Ishikawa (cell line): ENCODE measurements around the gene COL23A1.

Source experiments
- REST ChIP-seq: IDR thresholded peaks from 2 replicates; pipeline ENCODE4 v1.6.1; 2012; ENCODE audit warnings: low read depth, mild to moderate bottlenecking
- USF1 ChIP-seq: IDR thresholded peaks from 2 replicates; pipeline ENCODE4 v1.6.1; 2012

GRCh38 chr5:178375348-178375747, 214.8 kb downstream of the COL23A1 start:
- TF ChIP-seq USF1 = no peak
- TF ChIP-seq REST = no peak
